SK-N-SH treated with all-trans-retinoic acid at 6 μM for 48 hours (cell line): ENCODE data around the gene HSPA12A.

Experiments
- ATAC-seq: fragments of 200-7000 bp; cut with Tn5 transposase; 3 replicates; pipeline ENCODE4 v1.9.1; 2020; ENCODE audit warnings: mild to moderate bottlenecking, moderate library complexity
- ARNTL ChIP-seq: fragments of 450-650 bp; formaldehyde crosslinking; IDR thresholded peaks from 2 replicates; pipeline ENCODE4 v1.5.0; 2020; ENCODE audit warnings: low read depth, mild to moderate bottlenecking, moderate library complexity, borderline replicate concordance
- CSDC2 ChIP-seq: fragments of 250-450 bp; sonication (Bioruptor Pico); IDR thresholded peaks from 2 replicates; pipeline ENCODE4 v1.5.0; 2020; ENCODE audit warnings: mild to moderate bottlenecking, moderate library complexity
- ESRRG ChIP-seq: fragments of 250-450 bp; sonication (Bioruptor Pico); IDR thresholded peaks from 2 replicates; pipeline ENCODE4 v1.6.1; 2021; ENCODE audit warnings: mild to moderate bottlenecking
- GLIS3 ChIP-seq: fragments of 250-450 bp; sonication (Bioruptor Pico); IDR thresholded peaks from 2 replicates; pipeline ENCODE4 v1.5.0; 2020; ENCODE audit warnings: mild to moderate bottlenecking, moderate library complexity
- ISL1 ChIP-seq: fragments of 250-450 bp; sonication (Bioruptor Pico); IDR thresholded peaks from 2 replicates; pipeline ENCODE4 v2.1.2; 2022; ENCODE audit warnings: mild to moderate bottlenecking, moderate library complexity
- PATZ1 ChIP-seq: fragments of 250-450 bp; sonication (Bioruptor Pico); IDR thresholded peaks from 2 replicates; pipeline ENCODE4 v1.8.0; 2020; ENCODE audit warnings: mild to moderate bottlenecking, moderate library complexity, borderline replicate concordance
- POU6F1 ChIP-seq: fragments of 250-450 bp; sonication (Bioruptor Pico); IDR thresholded peaks from 2 replicates; pipeline ENCODE4 v1.8.0; 2021; ENCODE audit warnings: low read depth, mild to moderate bottlenecking, moderate library complexity, borderline replicate concordance
- TCF4 ChIP-seq: fragments of 250-450 bp; sonication (Bioruptor Pico); IDR thresholded peaks from 2 replicates; pipeline ENCODE4 v1.8.0; 2021; ENCODE audit warnings: mild to moderate bottlenecking, moderate library complexity, borderline replicate concordance
- TOX ChIP-seq: fragments of 250-450 bp; sonication (Bioruptor Pico); IDR thresholded peaks from 2 replicates; pipeline ENCODE4 v1.8.0; 2021; ENCODE audit warnings: mild to moderate bottlenecking, moderate library complexity, borderline replicate concordance
- TSHZ2 ChIP-seq: fragments of 250-450 bp; sonication (Bioruptor Pico); IDR thresholded peaks from 2 replicates; pipeline ENCODE4 v1.5.0; 2020; ENCODE audit warnings: mild to moderate bottlenecking, moderate library complexity
- ZC3H10 ChIP-seq: fragments of 250-450 bp; sonication (Bioruptor Pico); IDR thresholded peaks from 2 replicates; pipeline ENCODE4 v1.5.1; 2021; ENCODE audit warnings: mild to moderate bottlenecking, moderate library complexity
- ZFP3 ChIP-seq: fragments of 250-450 bp; sonication (Bioruptor Pico); IDR thresholded peaks from 2 replicates; pipeline ENCODE4 v1.5.0; 2020; ENCODE audit warnings: mild to moderate bottlenecking, moderate library complexity
- ZFP30 ChIP-seq: fragments of 450-650 bp; formaldehyde crosslinking; IDR thresholded peaks from 2 replicates; pipeline ENCODE4 v1.5.0; 2022; ENCODE audit warnings: mild to moderate bottlenecking, moderate library complexity
- ZNF8 ChIP-seq: fragments of 450-650 bp; formaldehyde crosslinking; IDR thresholded peaks from 2 replicates; pipeline ENCODE4 v1.5.0; 2020; ENCODE audit warnings: mild to moderate bottlenecking, moderate library complexity
- TF ChIP-seq, protein P1 (sequence below): fragments of 250-450 bp; sonication (Bioruptor Pico); IDR thresholded peaks from 2 replicates; pipeline ENCODE4 v1.5.1; 2021; ENCODE audit warnings: mild to moderate bottlenecking, moderate library complexity

Gene HSPA12A

GRCh38 chr10:116781370-116781884 lies 39.1 kb upstream of the HSPA12A start:
- no peak for TF ChIP-seq ZNF8
- TF ChIP-seq ZC3H10 (CRISPR knock-in tag) = no peak
- TF ChIP-seq ZFP30 = no peak
- no peak for TF ChIP-seq ESRRG (CRISPR knock-in tag)
- TF ChIP-seq CSDC2 (CRISPR knock-in tag) = no peak
- no peak for TF ChIP-seq ISL1 (CRISPR knock-in tag)
- no peak for TF ChIP-seq GLIS3 (CRISPR knock-in tag)
- no peak for ATAC-seq

DNA sequence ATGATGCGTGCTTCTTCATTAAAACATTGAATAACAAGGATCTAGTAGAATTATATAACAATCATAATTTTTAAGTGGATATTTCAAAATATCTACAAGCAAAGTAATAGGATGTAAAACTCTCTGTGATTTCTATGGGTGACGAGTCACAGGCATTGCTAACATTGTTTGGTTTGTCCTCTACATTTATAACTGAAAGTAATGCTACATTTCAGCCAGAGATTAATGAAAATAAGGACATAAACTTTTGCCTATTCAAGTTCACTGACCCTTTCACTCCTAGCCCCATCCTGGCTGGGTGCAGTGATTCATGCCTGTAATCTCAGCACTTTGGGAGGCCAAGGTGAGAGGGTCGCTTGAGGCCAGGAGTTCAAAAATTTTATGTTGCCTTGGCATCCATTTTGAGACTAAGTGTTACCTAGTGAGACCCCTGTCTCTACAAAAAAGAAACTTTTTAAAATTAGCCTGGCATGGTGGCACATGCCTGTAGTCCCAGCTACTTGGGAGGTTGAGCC lies 38.4 kb upstream of the HSPA12A start:
- TF ChIP-seq POU6F1 (CRISPR knock-in tag) = no peak
- TF ChIP-seq ZNF8 = no peak
- no peak for TF ChIP-seq CSDC2 (CRISPR knock-in tag)
- TF ChIP-seq PATZ1 = no peak
- no peak for TF ChIP-seq ZFP30
- ATAC-seq = no peak

DNA sequence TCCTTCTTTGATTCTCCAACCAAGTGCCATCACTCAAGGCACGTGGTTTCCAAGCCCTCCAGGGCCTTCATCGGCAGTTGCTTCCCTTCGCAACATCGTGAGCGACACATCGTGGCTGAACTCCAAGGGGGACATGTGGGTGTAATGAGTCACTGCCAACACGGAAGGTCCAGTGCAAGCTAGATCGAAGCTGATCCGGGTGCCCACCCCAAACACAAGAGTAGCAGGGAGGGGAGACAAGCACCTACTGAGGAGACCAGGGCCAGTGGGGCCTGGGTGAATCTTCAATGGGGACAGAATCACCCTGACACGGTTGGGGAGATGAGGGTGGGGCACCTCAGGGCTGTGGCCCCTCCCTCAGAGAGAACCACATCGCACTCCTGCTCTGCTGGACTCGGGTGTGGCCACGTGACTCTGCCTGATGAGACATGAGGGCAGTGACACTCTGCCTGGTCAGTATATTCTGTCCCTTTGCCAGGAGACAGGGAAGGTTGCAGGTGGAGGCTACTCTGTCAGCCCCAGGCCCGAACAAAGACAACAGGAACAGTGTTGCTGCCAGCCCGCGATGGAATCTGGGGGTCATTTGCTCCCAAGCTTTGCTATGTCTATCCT lies 36.8 kb upstream of the HSPA12A start:
- no peak for ATAC-seq
- TF ChIP-seq TOX (no peak), ZC3H10 (CRISPR knock-in tag) (no peak), TSHZ2 (CRISPR knock-in tag) (no peak), ARNTL (no peak)

DNA sequence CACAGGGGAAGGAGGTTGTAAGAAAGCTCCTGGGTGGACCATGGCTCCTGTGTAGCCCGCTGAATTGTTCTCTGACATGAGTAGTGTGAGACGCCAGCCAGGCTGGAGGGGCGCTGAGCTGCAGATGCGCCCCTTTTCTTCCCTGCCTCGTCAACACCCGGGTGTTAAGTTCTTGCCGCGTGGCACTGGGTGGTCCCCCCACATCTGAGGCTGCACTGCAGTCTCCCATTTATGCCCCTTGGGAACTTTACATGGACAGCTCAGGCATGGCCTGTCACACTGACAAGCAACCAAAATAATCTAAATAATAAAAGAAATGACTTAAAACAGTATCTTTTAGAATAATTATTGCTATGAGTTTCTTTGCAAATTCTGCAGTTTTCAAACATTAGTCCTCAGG lies 34.6 kb upstream of the HSPA12A start:
- TF ChIP-seq, protein P1, sequence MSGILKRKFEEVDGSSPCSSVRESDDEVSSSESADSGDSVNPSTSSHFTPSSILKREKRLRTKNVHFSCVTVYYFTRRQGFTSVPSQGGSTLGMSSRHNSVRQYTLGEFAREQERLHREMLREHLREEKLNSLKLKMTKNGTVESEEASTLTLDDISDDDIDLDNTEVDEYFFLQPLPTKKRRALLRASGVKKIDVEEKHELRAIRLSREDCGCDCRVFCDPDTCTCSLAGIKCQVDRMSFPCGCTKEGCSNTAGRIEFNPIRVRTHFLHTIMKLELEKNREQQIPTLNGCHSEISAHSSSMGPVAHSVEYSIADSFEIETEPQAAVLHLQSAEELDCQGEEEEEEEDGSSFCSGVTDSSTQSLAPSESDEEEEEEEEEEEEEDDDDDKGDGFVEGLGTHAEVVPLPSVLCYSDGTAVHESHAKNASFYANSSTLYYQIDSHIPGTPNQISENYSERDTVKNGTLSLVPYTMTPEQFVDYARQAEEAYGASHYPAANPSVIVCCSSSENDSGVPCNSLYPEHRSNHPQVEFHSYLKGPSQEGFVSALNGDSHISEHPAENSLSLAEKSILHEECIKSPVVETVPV = no peak
- TF ChIP-seq GLIS3 (CRISPR knock-in tag) (no peak), TCF4 (CRISPR knock-in tag) (no peak), ESRRG (CRISPR knock-in tag) (no peak), TSHZ2 (CRISPR knock-in tag) (no peak), ZFP3 (CRISPR knock-in tag) (no peak)
- ATAC-seq = no peak
